ENCODE measurements around the gene VAMP4.
"Not testable (repeated sequence)": the region's sequence is repeated elsewhere in the genome, so short reads cannot be mapped to it uniquely, and the experiment has no call there.

Gene VAMP4

DNA sequence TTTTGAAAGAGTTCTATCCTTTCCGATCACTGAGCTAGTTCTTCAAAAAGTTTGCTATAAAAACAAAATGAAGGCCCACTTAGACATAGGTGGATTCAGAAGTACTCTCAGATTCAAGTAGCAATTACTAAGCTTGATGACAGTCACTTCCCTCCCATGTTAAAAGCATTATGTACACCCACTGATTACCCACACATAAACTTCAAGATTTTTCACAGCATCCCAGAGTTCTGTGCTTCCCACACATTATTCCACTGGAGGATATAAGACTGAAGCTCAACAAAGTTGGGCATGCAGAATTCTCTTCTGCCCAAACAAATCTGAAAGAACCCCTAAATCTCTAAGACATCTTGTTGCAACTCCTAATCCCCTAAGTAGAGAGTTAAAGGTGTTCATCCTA lies 29.5 kb downstream of the VAMP4 start:
- no peak for DNase-seq (ENCODE audit: low read depth)
- TF ChIP-seq, protein P1, sequence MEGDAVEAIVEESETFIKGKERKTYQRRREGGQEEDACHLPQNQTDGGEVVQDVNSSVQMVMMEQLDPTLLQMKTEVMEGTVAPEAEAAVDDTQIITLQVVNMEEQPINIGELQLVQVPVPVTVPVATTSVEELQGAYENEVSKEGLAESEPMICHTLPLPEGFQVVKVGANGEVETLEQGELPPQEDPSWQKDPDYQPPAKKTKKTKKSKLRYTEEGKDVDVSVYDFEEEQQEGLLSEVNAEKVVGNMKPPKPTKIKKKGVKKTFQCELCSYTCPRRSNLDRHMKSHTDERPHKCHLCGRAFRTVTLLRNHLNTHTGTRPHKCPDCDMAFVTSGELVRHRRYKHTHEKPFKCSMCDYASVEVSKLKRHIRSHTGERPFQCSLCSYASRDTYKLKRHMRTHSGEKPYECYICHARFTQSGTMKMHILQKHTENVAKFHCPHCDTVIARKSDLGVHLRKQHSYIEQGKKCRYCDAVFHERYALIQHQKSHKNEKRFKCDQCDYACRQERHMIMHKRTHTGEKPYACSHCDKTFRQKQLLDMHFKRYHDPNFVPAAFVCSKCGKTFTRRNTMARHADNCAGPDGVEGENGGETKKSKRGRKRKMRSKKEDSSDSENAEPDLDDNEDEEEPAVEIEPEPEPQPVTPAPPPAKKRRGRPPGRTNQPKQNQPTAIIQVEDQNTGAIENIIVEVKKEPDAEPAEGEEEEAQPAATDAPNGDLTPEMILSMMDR (IDR thresholded peaks at IDR 0.05; ENCODE audit: low read length, missing control alignments): no peak
- H3K4me3 ChIP-seq (replicated peaks; ENCODE audit: low read depth, low read length): no peak overlapping the region

DNA sequence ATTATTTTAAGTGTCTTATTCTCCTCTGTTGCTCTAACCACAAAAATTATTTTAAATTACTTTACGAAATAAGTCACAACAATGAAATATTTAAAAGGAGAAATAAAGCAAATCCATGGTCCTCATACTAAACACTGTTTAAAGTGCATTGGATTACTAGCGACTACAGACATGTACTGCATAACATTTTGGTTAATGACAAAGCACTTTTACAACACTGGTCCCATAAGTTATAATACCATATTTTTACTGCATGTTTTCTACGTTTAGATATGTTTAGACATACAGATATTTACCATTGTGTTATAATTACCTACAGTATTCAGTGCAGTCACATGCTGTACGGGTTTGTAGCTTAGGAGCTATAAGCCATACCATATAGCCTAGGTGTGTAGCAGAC lies 30.2 kb downstream of the VAMP4 start:
- TF ChIP-seq, protein P1 (IDR thresholded peaks at IDR 0.05; ENCODE audit: low read length, missing control alignments): no peak
- H3K4me3 ChIP-seq (replicated peaks; ENCODE audit: low read depth, low read length): no peak overlapping the region
- no peak for DNase-seq (ENCODE audit: low read depth)

DNA sequence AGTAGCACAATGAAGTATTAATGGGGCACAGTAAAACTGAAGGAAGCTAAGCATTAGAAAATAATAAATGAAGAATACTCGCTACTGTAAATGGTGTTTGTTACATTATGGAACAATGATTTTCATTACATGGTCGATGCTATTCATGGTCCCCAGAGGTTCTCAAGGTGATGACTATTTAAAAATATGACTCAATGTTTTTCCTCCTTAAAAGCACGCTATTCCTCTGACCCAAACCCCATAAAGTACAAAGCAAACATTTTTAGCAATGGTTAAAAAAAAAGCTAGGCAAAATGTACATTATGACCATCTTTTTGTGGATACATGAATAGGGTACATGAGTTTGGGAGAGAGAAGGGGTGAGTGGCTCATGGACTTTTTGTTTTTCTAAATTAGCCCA lies 34.3 kb downstream of the VAMP4 start:
- TF ChIP-seq, protein P1 (IDR thresholded peaks at IDR 0.05; ENCODE audit: low read length, missing control alignments): no peak
- H3K4me3 ChIP-seq (replicated peaks; ENCODE audit: low read depth, low read length): no peak overlapping the region
- DNase-seq (ENCODE audit: low read depth): no peak

DNA sequence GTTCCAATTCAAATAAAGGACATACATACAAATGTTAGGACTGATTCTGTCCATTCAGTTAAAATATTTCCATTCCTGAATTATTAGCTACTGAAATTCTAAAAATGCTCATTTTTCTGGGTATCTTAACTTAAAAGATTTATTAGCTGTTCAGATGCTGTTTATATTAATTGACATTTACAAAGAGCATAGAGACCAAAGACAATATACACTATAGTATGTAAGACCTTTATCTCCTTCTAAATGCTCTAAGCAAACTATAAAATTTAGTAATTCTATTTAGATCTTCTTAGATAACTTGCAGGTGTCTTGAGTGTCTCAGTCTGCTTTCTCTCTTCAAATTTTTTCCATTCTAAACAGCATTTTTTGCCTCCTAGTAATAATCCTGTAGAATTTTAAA lies 39.3 kb downstream of the VAMP4 start:
- no peak overlapping the region for H3K4me3 ChIP-seq (replicated peaks; ENCODE audit: low read depth, low read length)
- TF ChIP-seq, protein P1 (IDR thresholded peaks at IDR 0.05; ENCODE audit: low read length, missing control alignments): no peak

DNA sequence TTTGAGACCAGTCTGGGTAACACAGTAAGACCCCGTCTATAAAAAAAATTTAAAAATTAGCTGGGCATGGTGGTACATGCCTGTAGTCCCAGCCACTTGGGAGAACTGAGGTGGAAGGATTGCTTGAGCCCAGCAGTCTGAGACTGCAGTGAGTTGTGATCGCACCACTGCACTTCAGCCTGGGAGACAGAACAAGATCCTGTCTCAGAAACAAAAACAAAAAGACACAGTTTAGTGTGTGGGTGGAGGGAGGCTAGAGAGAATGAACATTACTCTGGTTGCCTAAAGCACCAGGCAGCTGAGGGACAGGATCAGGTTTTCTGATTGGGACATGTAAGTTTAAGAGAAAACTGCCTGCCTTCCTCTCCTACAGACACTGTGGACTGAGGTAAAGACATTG lies 42.3 kb downstream of the VAMP4 start:
- no peak overlapping the region for H3K4me3 ChIP-seq (replicated peaks; ENCODE audit: low read depth, low read length)
- TF ChIP-seq, protein P1 (IDR thresholded peaks at IDR 0.05; ENCODE audit: low read length, missing control alignments): no peak
- DNase-seq (ENCODE audit: low read depth): no peak

More for the DNA sequence above, 39.3 kb downstream of the VAMP4 start:
- no peak for DNase-seq (ENCODE audit: low read depth)

DNA sequence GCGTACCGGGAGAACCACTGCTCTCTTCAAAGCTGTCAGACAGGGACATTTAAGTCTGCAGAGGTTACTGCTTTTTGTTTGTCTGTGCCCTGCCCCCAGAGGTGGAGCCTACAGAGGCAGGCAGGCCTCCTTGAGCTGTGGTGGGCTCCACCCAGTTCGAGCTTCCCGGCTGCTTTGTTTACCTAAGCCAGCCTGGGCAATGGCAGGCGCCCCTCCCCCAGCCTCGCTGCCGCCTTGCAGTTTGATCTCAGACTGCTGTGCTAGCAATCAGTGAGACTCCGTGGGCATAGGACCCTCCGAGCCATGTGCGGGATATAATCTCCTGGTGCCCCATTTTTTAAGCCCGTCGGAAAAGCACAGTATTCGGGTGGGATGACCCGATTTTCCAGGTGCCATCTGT lies 46.1 kb downstream of the VAMP4 start:
- not testable (repeated sequence) for DNase-seq (ENCODE audit: low read depth); H3K4me3 ChIP-seq (replicated peaks; ENCODE audit: low read depth, low read length)

DNA sequence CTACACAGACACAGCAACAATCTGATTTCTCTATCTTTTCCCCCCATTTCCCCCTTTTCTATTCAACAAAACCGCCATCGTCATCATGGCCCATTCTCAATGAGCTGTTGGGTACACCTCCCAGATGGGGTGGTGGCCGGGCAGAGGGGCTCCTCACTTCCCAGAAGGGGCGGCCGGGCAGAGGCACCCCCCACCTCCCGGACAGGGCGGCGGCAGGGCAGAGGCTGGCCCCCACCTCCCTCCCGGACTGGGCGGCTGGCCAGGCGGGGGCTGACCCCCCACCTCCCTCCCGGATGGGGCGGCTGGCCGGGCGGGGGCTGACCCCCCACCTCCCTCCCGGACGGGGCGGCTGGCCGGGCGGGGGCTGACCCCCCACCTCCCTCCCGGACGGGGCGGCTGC lies 48.3 kb downstream of the VAMP4 start:
- not testable (repeated sequence) for DNase-seq (ENCODE audit: low read depth); H3K4me3 ChIP-seq (replicated peaks; ENCODE audit: low read depth, low read length)

DNA sequence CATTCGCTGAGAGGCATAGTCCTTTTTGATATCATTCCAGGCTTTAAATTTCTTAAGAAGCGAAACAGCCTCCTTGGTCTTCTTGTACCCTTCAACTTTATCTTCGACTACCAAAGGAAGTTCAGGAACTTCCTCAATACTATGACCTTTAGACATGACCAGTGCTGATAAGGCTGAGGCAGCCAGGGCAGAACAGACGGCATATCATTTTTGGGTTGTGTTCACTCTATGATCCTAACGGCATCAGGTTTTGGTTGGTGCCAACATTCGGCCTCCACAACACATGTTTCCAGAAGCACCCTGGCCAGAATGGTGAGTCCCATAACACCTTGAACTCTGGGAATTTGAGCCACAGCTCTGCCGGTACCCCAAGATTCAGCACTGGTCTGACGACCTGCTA lies 58.0 kb downstream of the VAMP4 start:
- TF ChIP-seq, protein P1 (IDR thresholded peaks at IDR 0.05; ENCODE audit: low read length, missing control alignments): no peak
- no peak overlapping the region for H3K4me3 ChIP-seq (replicated peaks; ENCODE audit: low read depth, low read length)
- no peak for DNase-seq (ENCODE audit: low read depth)

All from fibroblast of pulmonary artery (primary cell).